HepG2 (cell line): ENCODE results near the gene ATP7B. TPM values are rescaled to one million over a fixed set of nuclear protein-coding genes. Genes with fewer than 3 reads are reported as not detected.
A peak's percentile ranks its signal among the peaks of the same experiment; 100 is the strongest.

Source experiments
- HNRNPLL ChIP-seq: fragments of 200-400 bp; formaldehyde crosslinking; IDR thresholded peaks from 2 replicates; pipeline ENCODE4 v1.6.1; 2017; ENCODE audit warnings: mild to moderate bottlenecking, low read depth, low read length; ENCODE audit not compliant: poor library complexity, severe bottlenecking
- HOMEZ ChIP-seq: IDR thresholded peaks from 2 replicates; pipeline ENCODE4 v1.6.1; 2016; ENCODE audit warnings: low read depth
- ISL2 ChIP-seq: sonication (generic); formaldehyde crosslinking; IDR thresholded peaks from 2 replicates; pipeline ENCODE4 v1.5.0; 2020; ENCODE audit warnings: missing genetic modification reagents
- NCOA2 ChIP-seq: sonication (generic); formaldehyde crosslinking; IDR thresholded peaks from 2 replicates; pipeline ENCODE4 v1.8.0; 2022; ENCODE audit warnings: inconsistent platforms
- PAF1 ChIP-seq: IDR thresholded peaks from 2 replicates; pipeline ENCODE4 v1.6.1; 2016; ENCODE audit warnings: missing genetic modification reagents, missing compliant biosample characterization
- RBM22 ChIP-seq: fragments of 200-400 bp; formaldehyde crosslinking; optimal IDR thresholded peaks from 2 replicates; pipeline ENCODE3; 2017; ENCODE audit warnings: mild to moderate bottlenecking, low read length, moderate library complexity
- TAF1 ChIP-seq: sonication (generic); formaldehyde crosslinking; IDR thresholded peaks from 2 replicates; pipeline ENCODE4 v1.4.0; 2020; ENCODE audit warnings: missing genetic modification reagents
- TFAP4 ChIP-seq: sonication (generic); IDR thresholded peaks from 2 replicates; pipeline ENCODE4 v1.6.1; 2016; ENCODE audit warnings: low read depth, borderline replicate concordance
- ZFP41 ChIP-seq: sonication (generic); formaldehyde crosslinking; IDR thresholded peaks from 2 replicates; pipeline ENCODE4 v1.4.0; 2020; ENCODE audit warnings: mild to moderate bottlenecking, missing genetic modification reagents, borderline replicate concordance
- ZNF446 ChIP-seq: sonication (generic); formaldehyde crosslinking; IDR thresholded peaks from 2 replicates; pipeline ENCODE4 v1.5.0; 2020; ENCODE audit warnings: mild to moderate bottlenecking, missing genetic modification reagents
- ZNF749 ChIP-seq: sonication (generic); formaldehyde crosslinking; IDR thresholded peaks from 2 replicates; pipeline ENCODE4 v1.8.0; 2022; ENCODE audit warnings: mild to moderate bottlenecking, missing genetic modification reagents, moderate library complexity, borderline replicate concordance
- ZNF766 ChIP-seq: sonication (generic); formaldehyde crosslinking; IDR thresholded peaks from 2 replicates; pipeline ENCODE4 v1.5.0; 2020; ENCODE audit warnings: missing genetic modification reagents, borderline replicate concordance
- ZNF768 ChIP-seq: sonication (generic); formaldehyde crosslinking; IDR thresholded peaks from 2 replicates; pipeline ENCODE4 v1.4.0; 2020; ENCODE audit warnings: missing genetic modification reagents
- ZNF841 ChIP-seq: sonication (generic); formaldehyde crosslinking; IDR thresholded peaks from 2 replicates; pipeline ENCODE4 v1.8.1; 2023; ENCODE audit warnings: missing genetic modification reagents, borderline replicate concordance
- polyA plus RNA-seq, 8 experiments: library from polyadenylated mRNA; depleted of rRNA in 3 of 8; stranded (reverse) in 7 of 8; unstranded in 1 of 8; fragments of >200 nt; fragmentation: Illumina TruSeq in 4 of 8; extraction: Trizol in 4 of 8; gene quantifications; 2 replicates each; pipeline versions ENCODE4 v1.2.1 to v1.2.3, GENCODE V29; 2011 to 2016; ENCODE audit warnings: low read depth in 4 of 8, missing spikeins in 1 of 8, mixed read lengths in 1 of 8; ENCODE audit not compliant: insufficient read depth in 1 of 8
- total RNA-seq, 5 experiments: library from RNA; depleted of rRNA; stranded (reverse); fragments of >200 nt; fragmentation: Illumina TruSeq; extraction: Trizol; gene quantifications; 2 replicates each; pipeline ENCODE4 v1.2.3, GENCODE V29; 2016; ENCODE audit warnings: low read depth in 1 of 5
- TF ChIP-seq, protein P1 (sequence below): sonication (generic); formaldehyde crosslinking; IDR thresholded peaks from 2 replicates; pipeline ENCODE4 v1.5.0; 2020; ENCODE audit warnings: mild to moderate bottlenecking, missing genetic modification reagents, moderate library complexity
- TF ChIP-seq, protein P2 (sequence below): sonication (generic); formaldehyde crosslinking; IDR thresholded peaks from 2 replicates; pipeline ENCODE4 v1.4.0; 2020; ENCODE audit warnings: missing genetic modification reagents, borderline replicate concordance

Gene ATP7B
- total and polyA plus RNA-seq, 2 of the 13 experiments (the other 11 are each of a cell fraction or from before 2014, with no cell fraction given) = 31.8 to 57.4 TPM

GRCh38 chr13:51998723-51999509 is 12.3 kb downstream of the ATP7B start (continued):
- TF ChIP-seq ZNF446 (no peak), ZNF768 (CRISPR knock-in tag) (peak; percentile 36; the same call in 1 of the 2 replicates), TAF1 (CRISPR knock-in tag) (peak; percentile 42; the same call in 1 of the 2 replicates), ZNF749 (CRISPR knock-in tag) (no peak), HOMEZ (CRISPR knock-in tag) (0 out of 2 replicates have a peak, but pooled peaks have one; percentile 37), PAF1 (no peak), ISL2 (CRISPR knock-in tag) (peak; percentile 65), ZFP41 (CRISPR knock-in tag) (no peak), HNRNPLL (no peak), TFAP4 (0 out of 2 replicates have a peak, but pooled peaks have one; percentile 8), NCOA2 (CRISPR knock-in tag) (peak; percentile 33; the same call in 1 of the 2 replicates), RBM22 (no peak), ZNF841 (CRISPR knock-in tag) (no peak), ZNF766 (CRISPR knock-in tag) (no peak)
- TF ChIP-seq, protein P1, sequence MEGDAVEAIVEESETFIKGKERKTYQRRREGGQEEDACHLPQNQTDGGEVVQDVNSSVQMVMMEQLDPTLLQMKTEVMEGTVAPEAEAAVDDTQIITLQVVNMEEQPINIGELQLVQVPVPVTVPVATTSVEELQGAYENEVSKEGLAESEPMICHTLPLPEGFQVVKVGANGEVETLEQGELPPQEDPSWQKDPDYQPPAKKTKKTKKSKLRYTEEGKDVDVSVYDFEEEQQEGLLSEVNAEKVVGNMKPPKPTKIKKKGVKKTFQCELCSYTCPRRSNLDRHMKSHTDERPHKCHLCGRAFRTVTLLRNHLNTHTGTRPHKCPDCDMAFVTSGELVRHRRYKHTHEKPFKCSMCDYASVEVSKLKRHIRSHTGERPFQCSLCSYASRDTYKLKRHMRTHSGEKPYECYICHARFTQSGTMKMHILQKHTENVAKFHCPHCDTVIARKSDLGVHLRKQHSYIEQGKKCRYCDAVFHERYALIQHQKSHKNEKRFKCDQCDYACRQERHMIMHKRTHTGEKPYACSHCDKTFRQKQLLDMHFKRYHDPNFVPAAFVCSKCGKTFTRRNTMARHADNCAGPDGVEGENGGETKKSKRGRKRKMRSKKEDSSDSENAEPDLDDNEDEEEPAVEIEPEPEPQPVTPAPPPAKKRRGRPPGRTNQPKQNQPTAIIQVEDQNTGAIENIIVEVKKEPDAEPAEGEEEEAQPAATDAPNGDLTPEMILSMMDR (CRISPR knock-in tag) = peak; percentile 6; the same call in 1 of the 2 replicates
- TF ChIP-seq, protein P2, sequence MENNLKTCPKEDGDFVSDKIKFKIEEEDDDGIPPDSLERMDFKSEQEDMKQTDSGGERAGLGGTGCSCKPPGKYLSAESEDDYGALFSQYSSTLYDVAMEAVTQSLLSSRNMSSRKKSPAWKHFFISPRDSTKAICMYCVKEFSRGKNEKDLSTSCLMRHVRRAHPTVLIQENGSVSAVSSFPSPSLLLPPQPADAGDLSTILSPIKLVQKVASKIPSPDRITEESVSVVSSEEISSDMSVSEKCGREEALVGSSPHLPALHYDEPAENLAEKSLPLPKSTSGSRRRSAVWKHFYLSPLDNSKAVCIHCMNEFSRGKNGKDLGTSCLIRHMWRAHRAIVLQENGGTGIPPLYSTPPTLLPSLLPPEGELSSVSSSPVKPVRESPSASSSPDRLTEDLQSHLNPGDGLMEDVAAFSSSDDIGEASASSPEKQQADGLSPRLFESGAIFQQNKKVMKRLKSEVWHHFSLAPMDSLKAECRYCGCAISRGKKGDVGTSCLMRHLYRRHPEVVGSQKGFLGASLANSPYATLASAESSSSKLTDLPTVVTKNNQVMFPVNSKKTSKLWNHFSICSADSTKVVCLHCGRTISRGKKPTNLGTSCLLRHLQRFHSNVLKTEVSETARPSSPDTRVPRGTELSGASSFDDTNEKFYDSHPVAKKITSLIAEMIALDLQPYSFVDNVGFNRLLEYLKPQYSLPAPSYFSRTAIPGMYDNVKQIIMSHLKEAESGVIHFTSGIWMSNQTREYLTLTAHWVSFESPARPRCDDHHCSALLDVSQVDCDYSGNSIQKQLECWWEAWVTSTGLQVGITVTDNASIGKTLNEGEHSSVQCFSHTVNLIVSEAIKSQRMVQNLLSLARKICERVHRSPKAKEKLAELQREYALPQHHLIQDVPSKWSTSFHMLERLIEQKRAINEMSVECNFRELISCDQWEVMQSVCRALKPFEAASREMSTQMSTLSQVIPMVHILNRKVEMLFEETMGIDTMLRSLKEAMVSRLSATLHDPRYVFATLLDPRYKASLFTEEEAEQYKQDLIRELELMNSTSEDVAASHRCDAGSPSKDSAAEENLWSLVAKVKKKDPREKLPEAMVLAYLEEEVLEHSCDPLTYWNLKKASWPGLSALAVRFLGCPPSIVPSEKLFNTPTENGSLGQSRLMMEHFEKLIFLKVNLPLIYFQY (CRISPR knock-in tag) = no peak
